GM23338 (cell line): ENCODE measurements around the gene TINCR. TPM values are rescaled to one million over a fixed set of nuclear protein-coding genes. Genes with fewer than 3 reads are reported as not detected.
A peak's percentile ranks its signal among the peaks of the same experiment; 100 is the strongest.

Source experiments
- ATAC-seq: fragments of 200-7000 bp; cut with Tn5 transposase; 3 replicates; pipeline ENCODE4 v1.9.1; 2020
- DNase-seq: peaks from one replicate; pipeline ENCODE4 v3.0.0-alpha.2; 2015; ENCODE audit warnings: low spot score
- H2AFZ ChIP-seq: fragments of 200-600 bp; sonication (generic); 2 replicates; pipeline ENCODE4 v1.8.0; 2016; ENCODE audit warnings: antibody characterized with exemption, mild to moderate bottlenecking, moderate library complexity
- H3F3A ChIP-seq: fragments of 200-600 bp; sonication (generic); replicated peaks from 2 replicates; pipeline ENCODE4 v1.8.0; 2017; ENCODE audit warnings: antibody characterized with exemption, mixed run types, low read depth
- H3K27ac ChIP-seq: fragments of 200-600 bp; sonication (generic); 2 replicates; pipeline ENCODE4 v1.6.1; 2016; ENCODE audit warnings: low read depth
- H3K27me3 ChIP-seq: fragments of 200-600 bp; sonication (generic); 2 replicates; pipeline ENCODE4 v1.8.0; 2016; ENCODE audit warnings: mild to moderate bottlenecking, mixed run types, moderate library complexity; ENCODE audit not compliant: insufficient read depth
- H3K36me3 ChIP-seq: fragments of 200-600 bp; sonication (generic); 2 replicates; pipeline ENCODE4 v1.8.0; 2016; ENCODE audit warnings: mild to moderate bottlenecking; ENCODE audit not compliant: insufficient read depth
- H3K4me1 ChIP-seq: fragments of 200-600 bp; sonication (generic); 2 replicates; pipeline ENCODE4 v1.8.0; 2016; ENCODE audit warnings: mild to moderate bottlenecking, moderate library complexity; ENCODE audit not compliant: insufficient read depth
- H3K4me2 ChIP-seq: fragments of 200-600 bp; sonication (generic); 2 replicates; pipeline ENCODE4 v1.7.1; 2017; ENCODE audit warnings: mixed run types
- H3K4me3 ChIP-seq: fragments of 200-600 bp; sonication (generic); 2 replicates; pipeline ENCODE4 v1.6.1; 2016; ENCODE audit warnings: mixed run types
- H3K79me2 ChIP-seq: fragments of 200-600 bp; sonication (generic); replicated peaks from 2 replicates; pipeline ENCODE4 v1.8.0; 2017; ENCODE audit warnings: mild to moderate bottlenecking; ENCODE audit not compliant: insufficient read depth
- H3K9me2 ChIP-seq: fragments of 200-600 bp; sonication (generic); 2 replicates; pipeline ENCODE4 v1.8.0; 2017; ENCODE audit not compliant: insufficient read depth
- H4K20me1 ChIP-seq: fragments of 200-600 bp; sonication (generic); replicated peaks from 2 replicates; pipeline ENCODE4 v1.8.0; 2017; ENCODE audit warnings: mild to moderate bottlenecking; ENCODE audit not compliant: insufficient read depth
- H3K27ac Mint-ChIP-seq: 2 replicates; pipeline ENCODE4 v1.8.0; 2020; ENCODE audit warnings: inconsistent platforms, mild to moderate bottlenecking, moderate library complexity, mixed read lengths
- H3K27me3 Mint-ChIP-seq: 3 replicates; pipeline ENCODE4 v1.8.0; 2022; ENCODE audit warnings: low read depth, mild to moderate bottlenecking, moderate library complexity, mixed read lengths, inconsistent platforms; ENCODE audit not compliant: insufficient read depth, poor library complexity
- H3K36me3 Mint-ChIP-seq: 3 replicates; pipeline ENCODE4 v1.8.0; 2021; ENCODE audit warnings: low read depth, mild to moderate bottlenecking, inconsistent platforms, moderate library complexity, mixed read lengths
- H3K4me1 Mint-ChIP-seq: 3 replicates; pipeline ENCODE4 v1.8.0; 2020; ENCODE audit warnings: mild to moderate bottlenecking, inconsistent platforms, mixed read lengths
- H3K4me3 Mint-ChIP-seq: 3 replicates; pipeline ENCODE4 v1.8.0; 2021; ENCODE audit warnings: moderate library complexity, mild to moderate bottlenecking, inconsistent platforms, mixed read lengths
- H3K9me3 Mint-ChIP-seq: 3 replicates; pipeline ENCODE4 v1.8.0; 2020; ENCODE audit warnings: moderate library complexity, mild to moderate bottlenecking, inconsistent platforms, mixed read lengths
- CREB1 ChIP-seq: fragments of 250-450 bp; sonication (Bioruptor Pico); IDR thresholded peaks from 2 replicates; pipeline ENCODE4 v1.5.0; 2020; ENCODE audit warnings: low read depth, mild to moderate bottlenecking, moderate library complexity
- EZH2 ChIP-seq: fragments of 200-600 bp; sonication (generic); IDR thresholded peaks from one replicate; pipeline ENCODE4 v1.8.0; 2017; ENCODE audit warnings: antibody characterized with exemption, mild to moderate bottlenecking, low read depth; ENCODE audit not compliant: unreplicated experiment
- NANOG ChIP-seq: IDR thresholded peaks from 2 replicates; pipeline ENCODE4 v1.6.1; 2016; ENCODE audit warnings: antibody characterized with exemption, borderline replicate concordance
- REST ChIP-seq: IDR thresholded peaks from one replicate; pipeline ENCODE4 v1.6.1; 2018; ENCODE audit warnings: antibody characterized with exemption; ENCODE audit not compliant: unreplicated experiment
- STAT1 ChIP-seq: IDR thresholded peaks from one replicate; pipeline ENCODE4 v1.6.1; 2016; ENCODE audit warnings: antibody characterized with exemption; ENCODE audit not compliant: unreplicated experiment
- ZNF462 ChIP-seq: fragments of 250-450 bp; sonication (Bioruptor Pico); IDR thresholded peaks from 2 replicates; pipeline ENCODE4 v1.5.0; 2020; ENCODE audit warnings: mild to moderate bottlenecking, moderate library complexity
- polyA plus RNA-seq: library from polyadenylated mRNA; unstranded; fragments of >200 nt; fragmentation: Nextera tagmentation; extraction: Ambion mirVana; gene quantifications from 2 replicates; pipeline ENCODE4 v1.2.1, GENCODE V29; 2016
- total RNA-seq: library from RNA; depleted of rRNA; stranded (reverse); fragments of >200 nt; shearing (Covaris generic); gene quantifications from 2 replicates; pipeline ENCODE4 v1.2.3, GENCODE V29; 2014

Gene TINCR
- total and polyA plus RNA-seq, 2 experiments from 2014 or later, result 0.42 to 0.97 TPM

- TF ChIP-seq ZNF462 (CRISPR knock-in tag), result no peak
- TF ChIP-seq NANOG, result no peak
- no peak for TF ChIP-seq CREB1 (CRISPR knock-in tag)
- TF ChIP-seq REST, result no peak
Measured at GRCh38 chr19:5571777-5572176, 4.0 kb upstream of the TINCR start (continued).

DNA sequence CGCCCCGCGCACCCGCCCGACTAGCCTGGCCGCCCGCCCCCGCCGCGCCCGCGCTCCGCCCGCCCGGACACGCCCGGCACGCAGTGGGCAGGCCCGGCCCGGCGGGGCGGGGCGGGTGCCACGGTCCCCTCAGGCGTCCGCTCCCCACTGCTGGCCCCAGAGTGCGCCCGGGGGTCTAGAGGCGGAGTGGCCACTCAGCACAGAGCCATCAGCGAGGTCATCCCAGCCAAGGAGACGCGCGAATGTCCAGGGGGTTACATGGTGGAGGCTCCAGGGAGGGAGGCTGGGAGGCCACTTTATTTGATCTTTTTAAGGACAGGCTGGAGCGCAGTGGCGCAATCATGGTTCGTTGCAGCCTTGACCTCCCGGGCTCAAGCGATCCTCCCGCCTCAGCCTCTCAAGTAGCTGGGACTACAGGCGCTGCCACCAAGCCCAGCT is 236 bp upstream of the TINCR start:
- no peaks in the 10 kb centered on the region for H3K4me1 Mint-ChIP-seq
- H3K36me3 Mint-ChIP-seq, result no peaks in the 10 kb centered on the region
- H3K9me2 ChIP-seq, result no peaks in the 10 kb centered on the region
- H3F3A ChIP-seq, result peaks cover 10% of the 10 kb centered on the region; the same call in 1 of the 2 replicates
- peaks cover 13% of the 10 kb centered on the region for H3K27me3 Mint-ChIP-seq
- no peak for ATAC-seq
- H3K4me3 ChIP-seq, result peak overlapping the region; percentile 45; the same call in 1 of the 2 replicates
- H3K27ac ChIP-seq, result no peak overlapping the region
- H3K4me1 ChIP-seq, result no peaks in the 10 kb centered on the region
- H3K9me3 Mint-ChIP-seq, result peaks cover 5% of the 10 kb centered on the region; the same call in 2 of the 3 replicates
- H3K27me3 ChIP-seq, result peaks cover 20% of the 10 kb centered on the region
- DNase-seq, result no peak
- H4K20me1 ChIP-seq, result no peaks in the 10 kb centered on the region
- H3K4me2 ChIP-seq, result peak overlapping the region; percentile 71; the same call in 1 of the 2 replicates
- peak overlapping the region; percentile 86; the same call in 1 of the 2 replicates for H2AFZ ChIP-seq
- H3K79me2 ChIP-seq, result no peaks in the 10 kb centered on the region
- no peaks in the 10 kb centered on the region for H3K36me3 ChIP-seq
- H3K27ac Mint-ChIP-seq, result no peak overlapping the region
- no peak for TF ChIP-seq EZH2
- TF ChIP-seq REST, result no peak
- TF ChIP-seq STAT1, result no peak
- TF ChIP-seq CREB1 (CRISPR knock-in tag), result no peak
- H3K4me3 Mint-ChIP-seq, result peak overlapping the region; percentile 55; the same call in 2 of the 3 replicates
